GM12878 (cell line): ENCODE results near the gene ZNF771. TPM values are rescaled to one million over a fixed set of nuclear protein-coding genes. Genes with fewer than 3 reads are reported as not detected.
A peak's percentile ranks its signal among the peaks of the same experiment; 100 is the strongest.

ENCODE experiments used
- BACH1 ChIP-seq: fragments of 450-650 bp; IDR thresholded peaks from 2 replicates; pipeline ENCODE4 v1.6.1; 2017; ENCODE audit warnings: mild to moderate bottlenecking, borderline replicate concordance
- CEBPB ChIP-seq, 2 experiments: fragments of 150-350 bp in 1 of 2; IDR thresholded peaks; 2 replicates each; pipeline ENCODE4 v1.6.1; 2012 to 2014; ENCODE audit warnings: low read depth in 2 of 2, low read length in 2 of 2, borderline replicate concordance in 1 of 2, inconsistent platforms in 1 of 2
- CREB1 ChIP-seq: IDR thresholded peaks from 2 replicates; pipeline ENCODE4 v1.6.1; 2012; ENCODE audit warnings: low read depth, mild to moderate bottlenecking, inconsistent platforms
- IRF4 ChIP-seq: IDR thresholded peaks from 2 replicates; pipeline ENCODE4 v1.6.1; 2011; ENCODE audit warnings: low read depth, low read length
- NBN ChIP-seq: fragments of 450-650 bp; IDR thresholded peaks from 2 replicates; pipeline ENCODE4 v1.6.1; 2016
- NFXL1 ChIP-seq: fragments of 450-650 bp; IDR thresholded peaks from 2 replicates; pipeline ENCODE4 v1.6.1; 2017; ENCODE audit warnings: antibody characterized with exemption, mild to moderate bottlenecking, borderline replicate concordance
- NR2C1 ChIP-seq: fragments of 450-650 bp; IDR thresholded peaks from 2 replicates; pipeline ENCODE4 v1.6.1; 2017; ENCODE audit warnings: antibody characterized with exemption, mild to moderate bottlenecking, moderate library complexity
- PAX8 ChIP-seq: fragments of 450-650 bp; IDR thresholded peaks from 2 replicates; pipeline ENCODE4 v1.6.1; 2017; ENCODE audit warnings: mild to moderate bottlenecking, moderate library complexity
- SMAD5 ChIP-seq: IDR thresholded peaks from 2 replicates; pipeline ENCODE4 v1.6.1; 2016; ENCODE audit warnings: antibody characterized with exemption, low read depth
- TCF3 ChIP-seq: IDR thresholded peaks from 2 replicates; pipeline ENCODE4 v1.6.1; 2012; ENCODE audit warnings: low read depth, mild to moderate bottlenecking, low read length, borderline replicate concordance; ENCODE audit not compliant: insufficient read depth
- ZNF622 ChIP-seq: fragments of 450-650 bp; IDR thresholded peaks from 2 replicates; pipeline ENCODE4 v1.6.1; 2017; ENCODE audit warnings: mild to moderate bottlenecking, inconsistent platforms
- polyA plus RNA-seq, 11 experiments: library from polyadenylated mRNA; depleted of rRNA in 4 of 11; unstranded in 6 of 11; stranded (reverse) in 5 of 11; fragments of >200 nt; fragmentation: Nextera tagmentation in 4 of 11; fragmentation: Illumina TruSeq in 1 of 11; extraction: Ambion mirVana in 4 of 11; extraction: Trizol in 1 of 11; gene quantifications; 1 replicate in 1 of 11; 2 replicates in 10 of 11; pipeline versions ENCODE4 v1.2.1 to v1.2.3, GENCODE V29; 2011 to 2016; ENCODE audit warnings: inconsistent platforms in 2 of 11, missing spikeins in 2 of 11, low read depth in 1 of 11
- total RNA-seq, 4 experiments: library from RNA; depleted of rRNA in 3 of 4; stranded (reverse); fragments of >200 nt in 3 of 4; fragmentation: Illumina TruSeq in 1 of 4; extraction: Trizol in 1 of 4; gene quantifications; 2 replicates each; pipeline versions ENCODE4 v1.2.1 to v1.2.3, GENCODE V29; 2013 to 2021
- TF ChIP-seq, protein P1 (sequence below): fragments of 450-650 bp; IDR thresholded peaks from 2 replicates; pipeline ENCODE4 v1.6.1; 2016; ENCODE audit warnings: mild to moderate bottlenecking
- TF ChIP-seq, protein P2 (sequence below): fragments of 450-650 bp; formaldehyde crosslinking; IDR thresholded peaks from 2 replicates; pipeline ENCODE4 v1.4.0; 2022; ENCODE audit warnings: mild to moderate bottlenecking, moderate library complexity
- TF ChIP-seq, protein P3 (sequence below): IDR thresholded peaks from 2 replicates; pipeline ENCODE4 v1.6.1; 2012; ENCODE audit warnings: low read depth, low read length, improper control_type of control experiment
- TF ChIP-seq, protein P4 (sequence below): fragments of 450-650 bp; conservative IDR thresholded peaks from 2 replicates; pipeline ENCODE4 v1.6.1; 2017; ENCODE audit warnings: mild to moderate bottlenecking, moderate library complexity
- TF ChIP-seq, protein P5 (sequence below): fragments of 450-650 bp; IDR thresholded peaks from 2 replicates; pipeline ENCODE4 v1.6.1; 2017; ENCODE audit warnings: borderline replicate concordance
- TF ChIP-seq, protein P6 (sequence below): IDR thresholded peaks from 2 replicates; pipeline ENCODE4 v1.6.1; 2012; ENCODE audit warnings: low read depth, low read length, improper control_type of control experiment

The ZNF771 gene
- total and polyA plus RNA-seq, 10 of the 15 experiments (the other 5 are each of a cell fraction or from before 2014, with no cell fraction given) = 0.98 to 7.6 (median 3.7) TPM

DNA sequence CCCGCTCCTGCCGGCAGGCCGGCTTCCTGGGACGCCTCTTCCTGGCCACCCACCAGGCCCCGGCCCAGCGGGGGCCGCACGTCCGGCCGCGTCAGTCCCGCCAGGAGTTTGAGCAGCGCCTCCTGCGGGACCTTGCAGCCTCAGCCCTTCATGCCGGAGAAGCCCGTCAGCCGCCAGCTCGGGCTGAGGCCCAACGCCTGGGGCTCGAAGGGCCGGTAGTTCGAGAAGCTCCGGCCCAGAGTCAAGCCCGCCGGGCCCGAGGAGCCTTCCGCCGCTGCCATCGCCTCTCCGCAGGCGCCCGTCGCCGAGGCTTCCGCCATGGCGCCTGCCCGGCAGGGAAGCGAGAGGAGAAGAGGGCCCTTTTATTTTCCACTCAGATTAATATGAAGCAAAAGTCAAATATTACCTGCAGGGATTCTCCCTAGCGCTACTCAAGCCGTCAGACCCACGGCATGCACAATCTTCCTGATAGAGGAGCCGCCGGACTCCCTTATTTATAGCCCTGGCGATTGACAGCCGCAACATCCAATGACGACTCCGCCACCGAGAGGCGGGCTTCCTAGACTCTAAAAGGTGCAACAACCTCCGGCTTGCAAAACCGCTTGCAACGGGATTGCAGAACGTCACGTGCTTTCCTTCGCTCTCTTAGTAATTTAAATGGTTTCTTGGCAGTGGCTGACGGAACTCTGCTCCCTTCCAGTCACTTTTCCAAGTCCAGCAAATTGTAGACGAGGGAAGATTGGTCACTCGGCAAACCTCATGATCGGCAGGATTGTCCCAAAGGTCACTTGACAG is 38.2 kb downstream of the ZNF771 start, which contains the start of gene SEPHS2 (continued):
- TF ChIP-seq, protein P1, sequence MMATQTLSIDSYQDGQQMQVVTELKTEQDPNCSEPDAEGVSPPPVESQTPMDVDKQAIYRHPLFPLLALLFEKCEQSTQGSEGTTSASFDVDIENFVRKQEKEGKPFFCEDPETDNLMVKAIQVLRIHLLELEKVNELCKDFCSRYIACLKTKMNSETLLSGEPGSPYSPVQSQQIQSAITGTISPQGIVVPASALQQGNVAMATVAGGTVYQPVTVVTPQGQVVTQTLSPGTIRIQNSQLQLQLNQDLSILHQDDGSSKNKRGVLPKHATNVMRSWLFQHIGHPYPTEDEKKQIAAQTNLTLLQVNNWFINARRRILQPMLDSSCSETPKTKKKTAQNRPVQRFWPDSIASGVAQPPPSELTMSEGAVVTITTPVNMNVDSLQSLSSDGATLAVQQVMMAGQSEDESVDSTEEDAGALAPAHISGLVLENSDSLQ = peak; percentile 99
- TF ChIP-seq, protein P2, sequence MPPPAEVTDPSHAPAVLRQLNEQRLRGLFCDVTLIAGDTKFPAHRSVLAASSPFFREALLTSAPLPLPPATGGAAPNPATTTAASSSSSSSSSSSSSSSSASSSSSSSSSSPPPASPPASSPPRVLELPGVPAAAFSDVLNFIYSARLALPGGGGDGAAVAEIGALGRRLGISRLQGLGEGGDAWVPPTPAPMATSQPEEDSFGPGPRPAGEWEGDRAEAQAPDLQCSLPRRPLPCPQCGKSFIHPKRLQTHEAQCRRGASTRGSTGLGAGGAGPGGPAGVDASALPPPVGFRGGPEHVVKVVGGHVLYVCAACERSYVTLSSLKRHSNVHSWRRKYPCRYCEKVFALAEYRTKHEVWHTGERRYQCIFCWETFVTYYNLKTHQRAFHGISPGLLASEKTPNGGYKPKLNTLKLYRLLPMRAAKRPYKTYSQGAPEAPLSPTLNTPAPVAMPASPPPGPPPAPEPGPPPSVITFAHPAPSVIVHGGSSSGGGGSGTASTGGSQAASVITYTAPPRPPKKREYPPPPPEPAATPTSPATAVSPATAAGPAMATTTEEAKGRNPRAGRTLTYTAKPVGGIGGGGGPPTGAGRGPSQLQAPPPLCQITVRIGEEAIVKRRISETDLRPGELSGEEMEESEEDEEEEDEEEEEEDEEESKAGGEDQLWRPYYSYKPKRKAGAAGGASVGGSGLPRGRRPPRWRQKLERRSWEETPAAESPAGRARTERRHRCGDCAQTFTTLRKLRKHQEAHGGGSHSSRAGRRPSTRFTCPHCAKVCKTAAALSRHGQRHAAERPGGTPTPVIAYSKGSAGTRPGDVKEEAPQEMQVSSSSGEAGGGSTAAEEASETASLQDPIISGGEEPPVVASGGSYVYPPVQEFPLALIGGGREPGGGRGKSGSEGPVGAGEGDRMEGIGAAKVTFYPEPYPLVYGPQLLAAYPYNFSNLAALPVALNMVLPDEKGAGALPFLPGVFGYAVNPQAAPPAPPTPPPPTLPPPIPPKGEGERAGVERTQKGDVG (CRISPR knock-in tag) = no peak
- TF ChIP-seq, protein P3, sequence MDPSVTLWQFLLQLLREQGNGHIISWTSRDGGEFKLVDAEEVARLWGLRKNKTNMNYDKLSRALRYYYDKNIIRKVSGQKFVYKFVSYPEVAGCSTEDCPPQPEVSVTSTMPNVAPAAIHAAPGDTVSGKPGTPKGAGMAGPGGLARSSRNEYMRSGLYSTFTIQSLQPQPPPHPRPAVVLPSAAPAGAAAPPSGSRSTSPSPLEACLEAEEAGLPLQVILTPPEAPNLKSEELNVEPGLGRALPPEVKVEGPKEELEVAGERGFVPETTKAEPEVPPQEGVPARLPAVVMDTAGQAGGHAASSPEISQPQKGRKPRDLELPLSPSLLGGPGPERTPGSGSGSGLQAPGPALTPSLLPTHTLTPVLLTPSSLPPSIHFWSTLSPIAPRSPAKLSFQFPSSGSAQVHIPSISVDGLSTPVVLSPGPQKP = no peak; the same call in 1 of the 2 replicates
- TF ChIP-seq CREB1 = peak; percentile 61
- no peak for TF ChIP-seq NBN
- peak; percentile 30; the same call in 1 of the 2 replicates for TF ChIP-seq TCF3
- TF ChIP-seq NFXL1 = no peak
- TF ChIP-seq IRF4 = no peak
- no peak for TF ChIP-seq PAX8
- TF ChIP-seq CEBPB (IDR thresholded peaks at IDR 0.05; ENCODE audit: borderline replicate concordance in 1 of 2, low read depth in 2 of 2, low read length in 2 of 2) = no peak
- no peak for TF ChIP-seq NR2C1
- TF ChIP-seq, protein P4, sequence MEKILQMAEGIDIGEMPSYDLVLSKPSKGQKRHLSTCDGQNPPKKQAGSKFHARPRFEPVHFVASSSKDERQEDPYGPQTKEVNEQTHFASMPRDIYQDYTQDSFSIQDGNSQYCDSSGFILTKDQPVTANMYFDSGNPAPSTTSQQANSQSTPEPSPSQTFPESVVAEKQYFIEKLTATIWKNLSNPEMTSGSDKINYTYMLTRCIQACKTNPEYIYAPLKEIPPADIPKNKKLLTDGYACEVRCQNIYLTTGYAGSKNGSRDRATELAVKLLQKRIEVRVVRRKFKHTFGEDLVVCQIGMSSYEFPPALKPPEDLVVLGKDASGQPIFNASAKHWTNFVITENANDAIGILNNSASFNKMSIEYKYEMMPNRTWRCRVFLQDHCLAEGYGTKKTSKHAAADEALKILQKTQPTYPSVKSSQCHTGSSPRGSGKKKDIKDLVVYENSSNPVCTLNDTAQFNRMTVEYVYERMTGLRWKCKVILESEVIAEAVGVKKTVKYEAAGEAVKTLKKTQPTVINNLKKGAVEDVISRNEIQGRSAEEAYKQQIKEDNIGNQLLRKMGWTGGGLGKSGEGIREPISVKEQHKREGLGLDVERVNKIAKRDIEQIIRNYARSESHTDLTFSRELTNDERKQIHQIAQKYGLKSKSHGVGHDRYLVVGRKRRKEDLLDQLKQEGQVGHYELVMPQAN = peak; percentile 63; the same call in 1 of the 2 replicates
- no peak for TF ChIP-seq BACH1
- no peak for TF ChIP-seq ZNF622
- peak; percentile 96 for TF ChIP-seq SMAD5
- TF ChIP-seq, protein P5, sequence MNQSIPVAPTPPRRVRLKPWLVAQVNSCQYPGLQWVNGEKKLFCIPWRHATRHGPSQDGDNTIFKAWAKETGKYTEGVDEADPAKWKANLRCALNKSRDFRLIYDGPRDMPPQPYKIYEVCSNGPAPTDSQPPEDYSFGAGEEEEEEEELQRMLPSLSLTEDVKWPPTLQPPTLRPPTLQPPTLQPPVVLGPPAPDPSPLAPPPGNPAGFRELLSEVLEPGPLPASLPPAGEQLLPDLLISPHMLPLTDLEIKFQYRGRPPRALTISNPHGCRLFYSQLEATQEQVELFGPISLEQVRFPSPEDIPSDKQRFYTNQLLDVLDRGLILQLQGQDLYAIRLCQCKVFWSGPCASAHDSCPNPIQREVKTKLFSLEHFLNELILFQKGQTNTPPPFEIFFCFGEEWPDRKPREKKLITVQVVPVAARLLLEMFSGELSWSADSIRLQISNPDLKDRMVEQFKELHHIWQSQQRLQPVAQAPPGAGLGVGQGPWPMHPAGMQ = no peak
- TF ChIP-seq, protein P6, sequence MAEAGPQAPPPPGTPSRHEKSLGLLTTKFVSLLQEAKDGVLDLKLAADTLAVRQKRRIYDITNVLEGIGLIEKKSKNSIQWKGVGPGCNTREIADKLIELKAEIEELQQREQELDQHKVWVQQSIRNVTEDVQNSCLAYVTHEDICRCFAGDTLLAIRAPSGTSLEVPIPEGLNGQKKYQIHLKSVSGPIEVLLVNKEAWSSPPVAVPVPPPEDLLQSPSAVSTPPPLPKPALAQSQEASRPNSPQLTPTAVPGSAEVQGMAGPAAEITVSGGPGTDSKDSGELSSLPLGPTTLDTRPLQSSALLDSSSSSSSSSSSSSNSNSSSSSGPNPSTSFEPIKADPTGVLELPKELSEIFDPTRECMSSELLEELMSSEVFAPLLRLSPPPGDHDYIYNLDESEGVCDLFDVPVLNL = no peak
